HG03135 (cell line): Measurements from ENCODE around the gene ZBTB40.

Source experiments
- ATAC-seq: cut with Tn5 transposase; IDR thresholded peaks from one replicate; pipeline ENCODE4 v1.9.1; 2021; ENCODE audit warnings: mild to moderate bottlenecking, moderate library complexity; ENCODE audit not compliant: unreplicated experiment

Gene ZBTB40

GRCh38 chr1:22431965-22432364 is 19.7 kb upstream of the ZBTB40 start:
- no peak for ATAC-seq

DNA sequence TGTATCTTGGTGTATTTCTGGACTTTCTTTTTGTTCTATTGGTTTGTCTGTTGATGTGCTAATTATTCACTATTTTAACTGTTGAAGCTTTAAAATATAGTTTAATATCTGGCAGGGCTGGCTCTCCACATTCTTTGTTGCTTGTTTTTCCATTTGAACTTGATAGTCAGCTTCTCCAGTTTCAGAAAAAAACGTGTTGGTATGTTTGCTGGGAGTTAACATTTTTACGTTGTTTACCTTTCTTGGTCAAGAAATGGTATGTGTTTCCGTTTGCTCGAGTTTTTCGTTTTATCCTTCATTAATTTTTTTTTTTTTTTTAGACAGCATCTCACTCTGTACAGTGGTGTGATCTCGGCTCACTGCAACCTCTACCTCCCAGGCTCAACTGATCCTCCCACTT is 16.9 kb upstream of the ZBTB40 start:
- ATAC-seq: no peak

DNA sequence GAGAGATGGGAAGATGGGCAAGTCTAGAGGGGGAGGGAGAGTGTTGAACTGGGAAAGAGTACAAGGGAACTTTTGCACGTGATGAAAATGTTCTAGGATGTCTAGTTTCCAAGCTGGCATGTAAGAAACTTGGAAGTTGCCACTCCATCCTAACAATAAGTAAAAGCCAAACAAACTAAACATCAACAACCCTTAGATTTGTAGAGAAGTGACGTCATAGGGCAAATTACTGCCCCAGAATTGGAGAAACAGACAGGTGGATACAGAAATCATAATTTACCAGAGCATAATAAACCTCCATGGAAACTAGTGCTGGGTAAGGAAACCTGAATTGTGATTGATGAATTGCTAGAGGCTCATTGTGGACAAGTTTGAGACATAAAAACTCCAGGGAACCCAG is 14.7 kb upstream of the ZBTB40 start:
- no peak for ATAC-seq

DNA sequence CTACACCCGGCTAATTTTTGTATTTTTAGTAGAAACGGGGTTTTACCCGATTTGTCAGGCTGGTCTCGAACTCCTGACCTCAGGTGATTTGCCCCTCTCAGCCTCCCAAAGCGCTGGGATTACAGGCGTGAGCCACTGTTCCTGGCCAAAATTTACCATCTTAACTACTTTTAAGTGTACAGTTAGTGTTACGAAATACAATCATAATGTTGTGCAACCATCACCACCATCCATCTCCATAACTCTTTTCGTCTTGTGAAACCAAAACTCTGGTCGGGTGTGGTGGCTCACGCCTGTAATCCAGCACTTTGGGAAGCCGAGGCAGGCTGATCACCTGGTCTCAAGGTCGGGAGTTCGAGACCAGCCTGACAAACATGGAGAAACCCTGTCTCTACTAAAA is 14.1 kb upstream of the ZBTB40 start:
- ATAC-seq: no peak

- no peak for ATAC-seq
These were observed 11.1 kb upstream of the ZBTB40 start for GRCh38 chr1:22440582-22440981.

GRCh38 chr1:22442212-22442894 is 9.3 kb upstream of the ZBTB40 start:
- no peak for ATAC-seq

DNA sequence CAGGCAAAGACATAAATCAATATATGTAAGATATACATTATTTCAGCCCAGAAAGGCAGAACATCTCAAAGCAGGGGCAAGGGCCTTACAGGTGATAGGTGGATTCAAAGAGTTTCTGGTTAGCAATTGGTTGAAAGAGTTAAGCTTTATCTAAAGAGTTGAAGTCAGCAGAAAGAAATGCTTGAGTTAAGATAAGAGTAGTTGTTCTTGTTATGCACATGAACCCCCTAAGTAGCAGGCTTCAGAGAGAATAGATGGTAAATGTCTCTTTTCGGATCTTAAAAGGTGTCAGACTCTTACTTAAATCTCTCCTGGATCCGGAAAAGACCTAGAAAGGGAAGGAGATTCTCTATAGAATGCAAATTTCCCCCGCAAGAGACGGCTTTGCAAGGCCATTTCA is 8.3 kb upstream of the ZBTB40 start:
- no peak for ATAC-seq

- ATAC-seq: no peak
These were observed 6.8 kb upstream of the ZBTB40 start for GRCh38 chr1:22444856-22445255.

GRCh38 chr1:22447621-22448111 is 4.0 kb upstream of the ZBTB40 start:
- no peak for ATAC-seq

GRCh38 chr1:22449636-22450035 is 2.0 kb upstream of the ZBTB40 start:
- no peak for ATAC-seq

- ATAC-seq: no peak
These were observed 1.2 kb upstream of the ZBTB40 start for GRCh38 chr1:22450351-22451021.

GRCh38 chr1:22452481-22452957 is 868 bp downstream of the ZBTB40 start:
- ATAC-seq: peak; percentile 26

GRCh38 chr1:22453181-22453580 is 1.5 kb downstream of the ZBTB40 start:
- no peak for ATAC-seq

GRCh38 chr1:22454476-22455056 is 2.9 kb downstream of the ZBTB40 start:
- ATAC-seq: no peak

DNA sequence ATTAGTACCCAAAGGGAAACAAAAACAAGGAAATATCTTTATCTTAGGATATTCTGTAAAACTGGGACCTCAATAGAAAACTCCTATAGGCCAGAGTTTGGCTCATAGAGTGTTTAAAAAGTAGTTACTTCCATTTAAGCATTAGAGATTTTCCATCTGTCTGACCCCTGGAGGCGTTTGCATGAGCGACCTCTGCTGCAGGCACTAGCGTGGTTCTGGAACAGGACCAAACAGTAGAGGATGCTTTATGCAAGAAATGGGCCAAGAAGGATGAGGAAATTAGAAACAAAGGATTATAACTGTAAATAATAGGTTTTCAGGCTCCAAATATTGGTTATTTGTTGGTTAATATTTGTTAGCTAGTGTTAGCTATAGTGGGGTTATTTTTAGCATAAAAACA is 5.7 kb downstream of the ZBTB40 start:
- ATAC-seq: no peak

- ATAC-seq: no peak
These were observed 6.2 kb downstream of the ZBTB40 start for GRCh38 chr1:22457836-22458235.

GRCh38 chr1:22461100-22461499 is 9.4 kb downstream of the ZBTB40 start:
- ATAC-seq: no peak

GRCh38 chr1:22461678-22462527 is 10.3 kb downstream of the ZBTB40 start:
- ATAC-seq: no peak

DNA sequence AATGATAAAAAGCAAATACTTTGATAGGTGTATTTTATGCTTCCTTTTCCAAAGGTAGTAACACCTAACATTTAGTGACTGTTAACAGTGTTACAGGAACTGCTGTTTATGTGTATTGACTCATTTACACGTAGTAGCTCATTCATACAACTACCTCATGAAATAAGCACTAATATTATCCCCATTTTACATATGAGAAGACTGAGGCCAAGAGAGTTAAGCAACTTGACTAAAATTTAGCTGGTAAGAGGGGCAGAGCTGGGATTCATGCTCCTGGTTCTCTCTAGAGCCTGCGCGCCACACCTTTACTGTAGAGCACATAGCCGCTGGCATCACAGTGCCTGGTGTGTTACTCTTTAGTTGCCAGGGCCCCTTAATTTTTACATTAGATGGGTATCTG is 11.3 kb downstream of the ZBTB40 start:
- ATAC-seq: no peak

DNA sequence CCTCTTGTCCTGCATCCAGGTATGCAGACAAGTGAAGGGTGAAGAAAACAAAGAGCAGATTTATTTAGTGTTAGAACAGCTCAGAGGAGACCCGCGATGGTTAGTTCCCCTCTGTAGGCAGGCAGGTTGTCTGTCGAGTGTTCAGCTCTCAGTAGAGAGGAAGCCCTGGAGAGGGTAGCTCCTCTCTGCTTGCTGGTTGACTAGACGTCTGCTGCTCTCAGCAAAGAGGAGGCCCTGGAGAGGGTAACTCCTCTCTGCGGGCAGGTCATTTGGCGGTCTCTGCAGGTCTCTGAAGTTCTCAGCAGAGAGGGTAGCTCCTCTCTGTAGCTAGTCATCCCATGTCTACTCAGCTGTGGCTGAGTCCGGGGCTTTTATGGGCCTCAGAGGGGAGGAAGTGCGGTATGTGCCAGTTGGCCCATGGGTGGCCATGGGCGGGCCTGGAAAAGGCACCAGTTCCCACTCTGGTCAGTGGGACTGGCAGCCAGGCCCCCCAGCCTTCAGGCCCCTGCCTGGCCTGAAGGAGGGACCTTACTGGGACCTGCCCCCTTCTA is 13.4 kb downstream of the ZBTB40 start:
- no peak for ATAC-seq

DNA sequence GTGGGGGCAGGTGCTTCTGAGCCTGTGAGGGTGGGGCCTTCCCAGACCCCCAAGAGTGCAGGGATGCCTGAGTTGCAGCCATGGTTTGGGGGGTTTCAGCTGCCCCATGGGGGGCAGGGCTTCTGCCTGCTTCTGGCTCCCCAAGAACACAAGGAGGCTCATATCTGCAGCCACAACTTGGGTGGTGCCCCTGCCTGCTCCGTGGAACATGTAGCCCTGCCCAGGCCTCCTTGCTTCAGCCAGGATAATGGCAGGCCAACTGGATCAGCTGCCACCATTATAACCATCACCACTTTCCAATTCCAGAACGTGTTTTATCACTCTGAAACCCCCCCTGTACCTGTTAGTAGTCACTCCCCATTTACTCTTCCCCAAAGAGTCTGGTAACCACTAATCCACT is 14.0 kb downstream of the ZBTB40 start:
- ATAC-seq: no peak
